Prostate gland (tissue), 2 donors: ENCODE data around the gene SMYD3. TPM values are rescaled to one million over a fixed set of nuclear protein-coding genes. Genes with fewer than 3 reads are reported as not detected.

Experiments
- DNase-seq: peaks from one replicate; pipeline ENCODE4 v3.0.0-alpha.2; 2019; ENCODE audit warnings: low spot score
- H3K27ac ChIP-seq, 2 donors: fragments of 200-600 bp; sonication (generic); 2 replicates each; pipeline ENCODE4 v1.5.1; 2017 to 2019
- H3K27me3 ChIP-seq: fragments of 200-600 bp; sonication (generic); replicated peaks from 2 replicates; pipeline ENCODE4 v1.5.1; 2019; ENCODE audit not compliant: insufficient read depth
- H3K36me3 ChIP-seq, 2 donors: fragments of 200-600 bp; sonication (generic); 1 replicate in 1 of 2; 2 replicates in 1 of 2; pipeline versions ENCODE4 v1.5.1 to v1.8.1; 2017 to 2019
- H3K4me1 ChIP-seq: fragments of 200-600 bp; sonication (generic); replicated peaks from 2 replicates; pipeline ENCODE4 v1.5.1; 2019
- H3K4me3 ChIP-seq, 2 donors: fragments of 200-600 bp; sonication (generic); 2 replicates each; pipeline ENCODE4 v1.5.1; 2017 to 2019
- H3K9me3 ChIP-seq: fragments of 200-600 bp; sonication (generic); 2 replicates; pipeline ENCODE4 v1.5.1; 2017
- CTCF ChIP-seq, 4 experiments: fragments of 200-600 bp in 2 of 4; fragments of 450-650 bp in 2 of 4; sonication (generic) in 2 of 4; IDR thresholded peaks; 1 replicate in 3 of 4; 2 replicates in 1 of 4; pipeline ENCODE4 v1.5.1; 2016 to 2019; ENCODE audit warnings: antibody characterized with exemption in 4 of 4, mild to moderate bottlenecking in 2 of 4, moderate library complexity in 2 of 4
- POLR2A ChIP-seq: fragments of 450-650 bp; IDR thresholded peaks from one replicate; pipeline ENCODE4 v1.6.1; 2016; ENCODE audit warnings: antibody characterized with exemption, mild to moderate bottlenecking
- POLR2AphosphoS5 ChIP-seq: sonication (generic); formaldehyde crosslinking; IDR thresholded peaks from one replicate; pipeline ENCODE4 v1.6.1; 2017; ENCODE audit warnings: antibody characterized with exemption
- WGBS: methylation state at CpG from one replicate; pipeline ENCODE4 v1.1.5; 2018; 5-methylcytosine and 5-hydroxymethylcytosine counted together
- intact Hi-C: fragments of 100-400 bp; cut with DNase I; formaldehyde crosslinking; loops from one replicate; pipeline ENCODE4 v1.14.2; 2022
- total RNA-seq, 2 donors: library from RNA; depleted of rRNA; stranded (reverse); fragments of >200 nt; gene quantifications; one replicate each; pipeline ENCODE4 v1.1.0, GENCODE V29; 2016

Gene SMYD3
- total RNA-seq, 2 donors from 2014 or later = 19.8 to 23.9 TPM

GRCh38 chr1:246138781-246139180 is 368.3 kb downstream of the SMYD3 start:
- H3K27me3 ChIP-seq = no peaks in the 10 kb centered on the region
- intact Hi-C loops = no loop called here
- H3K36me3 ChIP-seq = no peaks in the 10 kb centered on the region
- WGBS = 65% methylated on average over 2 of the region's 2 CpGs
- no peak for DNase-seq
- H3K4me3 ChIP-seq = no peak overlapping the region
- H3K27ac ChIP-seq = no peak overlapping the region
- H3K9me3 ChIP-seq = no peaks in the 10 kb centered on the region
- TF ChIP-seq POLR2AphosphoS5 = no peak
- no peak for TF ChIP-seq POLR2A
- TF ChIP-seq CTCF (IDR thresholded peaks at IDR 0.05) = no peak
- H3K4me1 ChIP-seq = no peaks in the 10 kb centered on the region

GRCh38 chr1:246136477-246136876 is 370.6 kb downstream of the SMYD3 start:
- H3K36me3 ChIP-seq = no peaks in the 10 kb centered on the region
- H3K4me3 ChIP-seq = no peak overlapping the region
- H3K27me3 ChIP-seq = no peaks in the 10 kb centered on the region
- no peaks in the 10 kb centered on the region for H3K9me3 ChIP-seq
- intact Hi-C loops = no loop called here
- no peak overlapping the region for H3K27ac ChIP-seq
- TF ChIP-seq POLR2A (no peak), CTCF (IDR thresholded peaks at IDR 0.05) (no peak), POLR2AphosphoS5 (no peak)
- H3K4me1 ChIP-seq = no peaks in the 10 kb centered on the region
- no peak for DNase-seq

- intact Hi-C loops = no loop called here
- 96% methylated on average over 1 of the region's 1 CpG for WGBS
Observed at GRCh38 chr1:246134789-246135188, 372.3 kb downstream of the SMYD3 start.

GRCh38 chr1:246131095-246131494 is 376.0 kb downstream of the SMYD3 start:
- Histone ChIP-seq H3K4me1 (no peaks in the 10 kb centered on the region), H3K9me3 (no peaks in the 10 kb centered on the region), H3K27ac (no peak overlapping the region), H3K36me3 (no peaks in the 10 kb centered on the region), H3K4me3 (no peak overlapping the region), H3K27me3 (no peaks in the 10 kb centered on the region)
- intact Hi-C loops = no loop called here
- DNase-seq = no peak
- no peak for TF ChIP-seq POLR2AphosphoS5
- 80% methylated on average over 1 of the region's 1 CpG for WGBS

More at GRCh38 chr1:246134789-246135188, 372.3 kb downstream of the SMYD3 start:
- no peaks in the 10 kb centered on the region for H3K9me3 ChIP-seq
- no peak overlapping the region for H3K27ac ChIP-seq
- no peak overlapping the region for H3K4me3 ChIP-seq
- no peaks in the 10 kb centered on the region for H3K4me1 ChIP-seq
- no peaks in the 10 kb centered on the region for H3K36me3 ChIP-seq
- TF ChIP-seq CTCF (IDR thresholded peaks at IDR 0.05) = no peak
- TF ChIP-seq POLR2AphosphoS5 = no peak
- no peak for TF ChIP-seq POLR2A
- no peaks in the 10 kb centered on the region for H3K27me3 ChIP-seq
- no peak for DNase-seq

- no peaks in the 10 kb centered on the region for H3K9me3 ChIP-seq
- 96% methylated on average over 9 of the region's 9 CpGs for WGBS
- H3K27me3 ChIP-seq = no peaks in the 10 kb centered on the region
- H3K4me1 ChIP-seq = no peaks in the 10 kb centered on the region
- H3K36me3 ChIP-seq = no peaks in the 10 kb centered on the region
- intact Hi-C loops = no loop called here
- H3K4me3 ChIP-seq = no peak overlapping the region
- no peak for DNase-seq
- TF ChIP-seq CTCF (IDR thresholded peaks at IDR 0.05) (no peak), POLR2AphosphoS5 (no peak), POLR2A (no peak)
- H3K27ac ChIP-seq = no peak overlapping the region
Observed at GRCh38 chr1:246128494-246129069, 378.5 kb downstream of the SMYD3 start.
